GM18873 (cell line): ENCODE results near the gene SFRP2.

Experiments used
- ATAC-seq: cut with Tn5 transposase; IDR thresholded peaks from one replicate; pipeline ENCODE4 v1.9.1; 2021; ENCODE audit warnings: mild to moderate bottlenecking, moderate library complexity, moderate number of reproducible peaks; ENCODE audit not compliant: unreplicated experiment, low FRiP score

Gene SFRP2

DNA sequence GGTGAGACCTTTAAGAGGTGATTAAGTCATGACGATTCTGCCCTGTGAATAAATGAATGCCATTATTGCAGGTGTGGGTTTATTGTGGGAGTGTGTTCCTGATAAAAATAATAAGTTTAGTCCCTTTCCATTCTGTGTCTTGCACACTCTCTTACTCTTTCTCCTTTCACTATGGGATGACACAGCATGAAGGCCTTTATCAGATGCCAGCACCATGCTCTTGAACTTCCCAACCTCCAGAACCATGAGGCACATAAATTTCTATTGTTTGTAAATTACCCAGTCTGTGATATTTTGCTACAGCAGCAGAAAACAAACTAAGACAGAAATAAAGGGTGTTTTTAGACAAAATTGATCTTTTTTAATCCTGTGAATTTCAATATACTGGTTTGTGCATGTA is 10.5 kb downstream of the SFRP2 start:
- no peak for ATAC-seq

DNA sequence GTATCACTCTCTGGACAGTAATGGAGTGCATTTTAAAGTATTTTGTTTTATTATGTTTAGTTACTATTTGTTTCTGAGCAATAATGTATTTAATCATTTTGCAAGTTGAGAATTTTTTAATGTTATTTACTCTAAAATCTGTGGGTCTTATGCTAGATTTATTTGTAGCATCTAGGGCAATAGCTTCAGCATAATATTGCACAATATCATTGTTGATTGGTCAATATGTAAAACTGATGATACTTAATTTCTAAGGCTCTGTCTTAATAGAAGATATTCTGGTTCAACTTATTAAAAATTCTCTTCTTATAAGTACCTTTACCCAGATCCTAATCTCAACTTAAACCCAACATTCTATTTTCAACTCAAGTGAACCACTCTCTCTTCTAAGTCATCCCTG is 11.5 kb downstream of the SFRP2 start:
- ATAC-seq = no peak

DNA sequence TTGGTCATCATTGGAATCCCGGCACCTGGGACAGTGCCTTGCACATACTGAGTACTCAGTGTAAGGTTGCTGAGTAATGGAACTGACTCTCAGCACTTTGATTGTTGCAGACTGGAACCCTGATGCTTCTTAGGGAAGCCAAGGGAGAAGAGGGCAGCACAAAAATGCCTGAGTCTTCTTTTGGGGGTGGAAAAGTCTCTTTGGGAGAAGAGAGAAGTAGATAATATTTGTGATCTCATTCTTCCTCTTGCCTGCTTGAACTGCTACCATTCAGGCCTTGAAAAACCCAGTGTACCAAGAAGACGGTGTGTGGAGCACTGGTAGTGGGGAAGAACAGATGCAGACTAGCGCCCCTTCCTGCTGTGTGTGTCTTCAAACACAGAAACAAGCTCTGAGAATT is 12.3 kb downstream of the SFRP2 start:
- no peak for ATAC-seq

DNA sequence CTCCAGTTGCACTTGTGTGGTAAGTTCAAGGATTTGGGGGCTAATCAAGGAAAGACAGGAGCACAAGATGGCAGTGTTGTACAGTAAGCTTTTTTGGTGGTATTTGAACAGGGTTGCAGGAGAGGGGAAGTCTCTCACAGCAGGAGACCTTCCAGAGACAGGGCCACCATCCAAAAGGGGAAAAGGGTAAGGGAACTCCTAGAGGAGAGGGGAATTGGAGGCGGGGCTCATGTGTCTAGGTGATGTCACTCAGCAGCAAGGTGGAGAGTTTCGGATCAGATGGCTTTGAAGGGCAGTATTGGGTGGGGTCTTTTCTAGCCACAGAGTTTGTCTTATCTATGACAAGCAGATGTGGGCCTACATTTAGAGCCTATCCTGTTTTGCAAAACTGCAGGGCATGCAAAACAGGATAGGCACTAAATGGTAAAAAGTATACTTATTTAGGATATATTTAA is 15.6 kb downstream of the SFRP2 start:
- ATAC-seq = no peak

DNA sequence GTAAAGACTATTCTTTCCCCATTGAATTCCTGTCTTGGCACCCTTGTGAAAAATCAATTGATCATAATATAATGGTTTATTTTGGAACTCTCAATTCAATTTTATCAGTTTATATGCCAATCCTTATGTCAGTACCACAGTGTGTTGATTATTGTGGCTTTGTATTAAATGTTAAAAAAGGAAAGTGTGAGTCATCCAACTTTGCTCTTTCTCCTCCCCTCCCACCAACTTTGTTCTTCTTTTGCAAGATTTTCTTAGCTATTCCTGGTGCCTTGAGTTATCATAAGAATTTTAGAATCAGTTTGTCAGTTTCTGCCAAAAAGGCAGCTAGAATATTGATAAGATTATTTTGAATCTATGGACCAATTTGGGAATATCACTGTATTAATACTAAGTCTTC is 17.8 kb downstream of the SFRP2 start:
- no peak for ATAC-seq

DNA sequence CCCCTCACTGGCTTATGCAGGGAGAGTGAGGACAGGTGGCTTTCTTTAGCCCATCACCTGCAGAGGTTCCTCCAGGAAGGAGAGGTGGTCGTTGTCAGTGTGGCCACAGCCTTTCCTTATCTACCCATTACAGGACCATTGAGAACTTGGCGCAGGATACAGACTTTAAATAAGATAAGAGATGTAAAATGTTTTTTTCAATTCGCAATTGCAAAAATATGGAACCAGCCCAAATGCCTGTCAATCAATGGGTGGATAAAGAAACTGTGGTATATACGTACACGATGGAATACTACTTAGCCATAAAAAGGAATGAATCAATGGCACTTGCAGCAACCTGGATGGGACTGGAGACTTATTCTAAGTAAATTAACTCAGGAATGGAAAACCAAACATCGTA is 22.1 kb downstream of the SFRP2 start:
- no peak for ATAC-seq

DNA sequence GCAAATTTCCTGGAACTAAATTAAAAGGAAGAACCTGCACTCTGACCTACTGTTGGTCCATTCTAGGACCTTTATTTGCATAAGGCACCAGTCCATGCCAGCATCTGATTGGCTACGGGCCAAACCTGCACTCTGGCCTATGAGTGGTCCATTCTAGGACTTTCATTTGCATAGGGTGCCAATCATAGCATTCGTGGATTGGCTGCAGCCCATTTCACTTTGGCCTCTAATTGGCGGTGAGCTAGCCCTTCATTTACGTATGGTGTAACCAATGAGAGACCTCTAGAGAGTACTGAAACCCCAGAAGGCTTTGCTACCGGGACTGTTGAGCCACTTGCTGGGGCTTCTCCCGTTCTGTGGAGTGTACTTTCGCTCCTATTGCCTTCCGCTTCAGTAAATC is 23.0 kb downstream of the SFRP2 start:
- ATAC-seq = no peak

DNA sequence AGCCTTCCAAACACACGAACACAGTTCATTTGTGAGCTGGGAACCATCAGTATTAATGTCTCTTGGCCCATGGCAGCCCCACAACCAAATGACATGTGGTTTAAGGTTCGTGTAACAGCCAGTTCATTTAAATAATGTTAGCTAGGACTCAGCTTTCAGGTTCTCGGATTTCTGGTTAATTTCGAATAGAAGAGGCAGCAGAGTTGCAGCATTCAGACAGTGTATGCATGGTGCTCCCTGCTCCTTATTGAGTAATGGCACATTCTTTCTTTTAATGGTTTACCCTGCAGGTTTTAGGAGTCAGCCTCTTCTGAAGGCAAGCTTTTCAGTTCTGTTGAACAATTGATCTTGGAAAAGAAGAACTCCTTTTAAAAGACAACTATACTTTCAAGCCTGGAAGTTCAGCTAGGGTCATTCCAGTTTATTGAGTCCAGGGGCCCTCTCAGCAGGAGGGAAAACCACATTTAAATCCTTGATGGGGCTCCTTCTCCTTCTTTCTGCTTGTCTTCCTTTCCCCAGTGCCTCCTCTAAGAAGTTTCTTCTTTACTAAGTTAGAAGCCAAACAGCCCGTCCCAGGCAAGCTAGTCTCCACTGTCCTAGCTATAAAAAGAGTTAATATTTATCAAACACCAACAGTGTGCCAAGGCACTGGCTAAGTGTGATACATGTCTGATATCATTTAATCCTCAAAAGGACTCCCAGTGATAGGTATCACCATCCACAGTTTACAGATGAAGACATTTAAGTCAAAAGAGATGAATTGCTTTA is 24.1 kb downstream of the SFRP2 start:
- no peak for ATAC-seq

DNA sequence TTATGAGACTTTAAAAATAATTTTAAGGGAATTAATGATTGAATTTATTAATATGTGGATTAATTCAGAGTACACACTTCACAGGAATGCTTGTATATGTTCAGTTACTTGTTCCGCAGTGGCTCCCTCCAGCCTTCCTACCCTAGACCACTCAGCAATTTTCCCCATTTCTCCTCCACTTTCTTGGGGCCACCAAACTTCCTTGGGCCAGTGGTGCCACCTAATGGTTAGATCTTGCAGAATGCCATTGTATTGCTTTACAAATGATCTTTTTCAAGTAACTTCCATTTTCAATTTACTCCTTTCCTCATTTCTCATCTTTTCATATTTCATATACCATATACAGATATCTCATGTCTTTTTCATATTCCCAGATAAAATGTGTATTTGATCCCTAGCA is 25.5 kb downstream of the SFRP2 start:
- ATAC-seq = no peak

DNA sequence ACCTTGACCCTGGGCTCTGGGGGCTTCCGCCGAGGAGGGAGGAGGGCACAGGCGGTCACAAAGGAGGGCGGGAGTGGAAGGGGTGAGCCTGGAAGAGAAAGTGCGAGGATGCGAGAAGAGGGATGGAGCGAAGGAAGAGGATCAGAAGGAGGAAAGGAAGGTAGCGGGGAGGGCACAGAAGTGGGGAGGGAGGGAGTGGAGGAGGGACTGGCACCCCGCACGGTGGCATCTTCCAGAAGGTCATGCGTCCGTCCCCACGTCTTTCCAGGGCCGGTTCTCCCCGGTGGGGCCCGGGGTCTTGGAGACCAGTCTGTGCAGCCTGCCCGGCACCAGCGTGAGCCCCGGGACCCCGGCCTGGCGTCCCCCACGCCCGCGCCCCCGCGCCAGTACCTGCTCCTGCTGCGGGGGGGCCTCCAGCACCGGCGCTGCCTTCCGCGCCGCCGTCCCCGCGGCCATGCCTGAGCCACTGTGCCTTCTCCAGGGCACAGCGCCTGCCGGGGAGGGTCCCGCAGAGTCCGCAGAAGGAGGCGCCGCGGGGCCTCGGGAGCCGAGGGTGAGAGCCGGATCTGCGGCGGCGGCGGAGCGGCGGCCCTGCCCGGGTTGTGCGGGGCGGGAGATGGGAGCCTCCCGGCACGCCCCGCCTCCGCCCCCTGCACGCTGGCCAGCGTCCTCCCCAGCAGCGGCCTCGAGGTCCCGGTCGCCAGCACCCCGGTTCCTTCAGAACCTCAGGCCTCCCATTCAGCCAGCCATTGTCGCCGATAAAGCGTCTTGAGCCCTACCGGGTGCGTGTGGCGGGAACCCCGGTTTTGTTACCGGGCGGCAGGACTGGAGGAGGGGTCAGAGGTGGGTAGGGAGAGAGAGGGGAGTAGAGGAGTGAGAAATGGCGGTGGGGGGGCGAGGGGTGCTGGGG is 29.2 kb downstream of the SFRP2 start, which contains the start of gene RNF175:
Gene RNF175, minus strand, starts transcription at position 618 of the 910 bp plus-strand sequence. Its CDS starts 162 bp downstream, at position 456.
- ATAC-seq = no peak

DNA sequence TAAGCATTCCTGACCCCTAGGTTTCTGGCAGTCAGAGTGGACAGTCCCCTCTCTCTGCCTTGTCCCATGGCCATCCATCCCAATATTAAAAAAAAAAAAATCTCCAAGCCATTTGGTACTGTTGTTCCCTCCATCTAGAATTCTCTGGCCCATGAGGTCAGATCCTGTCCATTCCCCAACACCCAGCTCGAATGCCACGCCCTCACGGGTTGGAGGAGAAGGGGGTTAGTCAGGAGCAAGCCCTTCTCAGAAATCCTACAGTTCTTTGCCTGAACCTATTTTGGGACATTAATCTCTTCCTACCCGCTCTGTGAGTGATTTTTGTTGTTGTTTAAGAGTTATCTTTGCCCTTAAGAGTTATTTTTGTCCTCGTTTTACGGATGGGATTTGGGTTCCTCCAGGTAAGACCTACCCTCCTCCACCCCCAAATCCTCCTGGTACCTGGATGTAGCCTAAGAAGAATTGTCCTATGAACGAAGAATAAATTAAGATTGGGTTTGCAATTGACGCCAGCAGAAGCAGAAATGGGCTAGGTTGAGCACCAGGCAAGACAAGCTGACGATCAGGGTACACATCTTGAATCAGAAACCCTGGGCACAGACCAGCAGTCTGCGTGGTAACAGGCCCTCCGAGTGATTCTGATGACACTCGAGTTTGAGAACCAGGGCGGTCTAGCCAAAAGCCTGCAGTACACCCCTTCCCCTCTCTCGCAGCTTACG is 30.0 kb downstream of the SFRP2 start:
- no peak for ATAC-seq

DNA sequence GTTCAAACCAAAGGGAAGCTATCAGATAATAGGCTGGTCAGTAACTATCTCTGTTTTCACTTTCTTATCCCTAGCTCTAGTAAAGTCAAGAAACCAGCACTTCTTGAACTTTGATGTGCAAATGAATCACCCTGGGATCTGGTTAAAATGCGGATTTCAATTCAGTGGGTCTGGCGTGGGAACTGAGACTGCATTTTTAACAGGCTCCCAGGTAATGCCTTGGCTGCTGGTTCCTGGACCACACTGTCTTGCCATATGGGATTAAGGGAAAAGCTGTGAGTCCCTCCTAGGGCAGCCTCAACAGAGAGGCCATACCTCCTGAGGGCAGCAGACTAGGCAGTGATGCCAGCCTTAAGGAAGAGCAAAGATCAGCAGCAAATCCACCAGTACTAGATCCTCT is 30.7 kb downstream of the SFRP2 start:
- ATAC-seq = no peak

DNA sequence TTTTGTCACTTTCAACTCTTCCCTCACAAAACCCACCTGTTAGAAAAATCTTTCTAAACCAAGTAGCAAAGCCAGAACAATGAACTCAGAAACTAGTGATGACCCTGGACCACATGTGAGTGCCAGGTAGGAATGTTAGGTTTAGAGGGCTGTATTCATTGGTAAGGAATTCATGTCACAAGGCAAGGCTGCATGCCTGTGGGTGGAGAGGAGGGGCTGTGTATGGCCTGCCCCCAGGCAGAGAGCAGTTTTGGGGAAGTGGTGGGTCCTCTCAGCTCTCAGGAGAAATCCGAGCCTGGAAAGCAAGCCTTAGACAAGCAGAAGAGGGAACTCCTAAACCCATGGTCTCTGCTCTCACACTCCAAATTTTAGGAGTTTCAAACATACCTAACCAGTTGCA is 31.5 kb downstream of the SFRP2 start:
- ATAC-seq = no peak

DNA sequence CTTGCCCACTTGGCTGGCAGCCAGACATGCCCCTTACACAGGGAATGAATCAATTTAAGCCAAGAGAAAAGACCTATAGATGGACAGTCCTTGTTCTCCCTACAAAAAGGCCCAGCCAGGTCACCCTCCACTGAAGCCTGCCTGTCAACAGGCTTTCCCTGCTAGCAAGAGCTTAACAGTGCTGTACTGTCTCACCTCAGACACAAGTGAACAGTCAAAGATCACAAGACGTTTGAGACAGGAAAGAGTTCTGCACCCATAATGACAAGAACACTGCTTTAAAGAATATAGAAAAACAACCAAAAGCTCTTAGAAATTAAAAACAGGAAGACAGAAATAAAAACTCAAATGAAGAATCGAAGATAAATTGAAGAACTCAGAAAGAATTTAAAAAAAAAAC is 33.7 kb downstream of the SFRP2 start:
- no peak for ATAC-seq

DNA sequence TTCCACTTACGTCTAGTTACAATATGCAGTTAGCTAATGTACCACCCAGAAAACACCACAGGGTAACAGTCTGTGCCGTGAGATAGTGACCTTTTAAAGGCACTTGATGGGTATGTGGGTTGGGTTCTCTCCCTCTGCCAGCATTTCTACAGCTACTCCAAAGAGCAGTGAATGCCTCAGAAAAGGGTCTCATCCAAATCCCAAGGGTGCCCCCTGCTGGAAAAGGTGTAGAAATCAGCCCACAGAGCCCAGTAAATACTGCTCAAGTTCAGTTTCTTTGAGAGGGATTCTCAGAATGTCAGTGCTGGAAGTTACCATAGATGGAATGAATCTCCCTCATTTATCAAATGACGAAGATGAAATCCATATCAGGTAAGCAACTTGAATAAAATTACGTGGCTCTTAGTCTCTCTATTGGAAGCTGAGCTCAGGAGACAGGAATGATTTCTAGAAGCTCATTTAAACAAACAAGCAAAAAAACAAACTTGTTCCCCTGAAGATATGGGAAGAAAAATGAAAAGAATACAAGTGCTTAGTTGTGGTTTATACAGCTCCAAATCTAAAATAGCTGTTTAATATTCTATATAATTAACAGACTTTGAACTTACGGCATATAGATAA is 38.6 kb downstream of the SFRP2 start:
- ATAC-seq = peak; percentile 62

DNA sequence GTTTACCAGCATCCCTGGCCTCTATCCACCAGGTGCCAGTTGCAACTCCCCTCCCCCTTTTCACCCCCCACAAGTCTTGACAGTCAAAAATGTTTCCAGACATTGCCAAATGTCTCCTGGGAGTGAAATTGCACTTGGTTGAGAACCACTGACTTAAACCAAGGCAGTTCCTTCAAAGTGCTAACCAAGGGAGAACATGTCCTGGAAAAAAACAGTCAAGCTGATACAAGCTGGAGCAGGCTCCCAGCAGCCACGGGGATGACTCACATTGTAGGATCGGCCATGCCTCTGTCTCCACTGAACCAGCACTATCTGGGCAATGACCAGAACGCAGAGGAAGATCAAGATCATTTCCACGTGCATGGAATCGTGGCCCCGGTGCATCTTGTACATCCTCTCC is 40.5 kb downstream of the SFRP2 start:
- ATAC-seq = no peak

DNA sequence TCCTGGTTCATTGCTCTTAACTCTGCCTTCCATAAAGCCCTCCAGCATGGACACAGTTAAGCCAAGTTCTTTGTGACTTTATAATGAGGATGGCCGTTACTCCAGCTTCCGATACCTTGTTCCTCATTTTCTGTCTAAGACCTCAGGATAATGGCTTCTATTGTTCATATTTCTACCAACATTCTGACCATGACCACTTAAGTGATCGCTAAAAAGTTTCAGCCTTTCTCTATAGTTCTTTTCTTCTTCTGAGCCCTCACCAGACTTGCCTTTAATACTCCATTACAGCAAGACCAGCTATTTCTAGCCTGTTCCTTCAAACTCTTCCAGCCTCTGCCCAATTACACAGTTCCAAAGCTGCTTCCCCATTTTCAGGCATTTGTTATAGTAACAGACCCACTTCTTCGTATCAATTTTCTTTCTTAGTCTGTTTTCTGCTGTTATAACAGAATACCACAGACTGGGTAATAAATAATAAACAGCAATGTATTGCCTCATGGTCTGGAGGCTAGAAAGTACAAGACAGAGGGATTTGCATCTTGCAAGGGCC is 41.4 kb downstream of the SFRP2 start:
- no peak for ATAC-seq

DNA sequence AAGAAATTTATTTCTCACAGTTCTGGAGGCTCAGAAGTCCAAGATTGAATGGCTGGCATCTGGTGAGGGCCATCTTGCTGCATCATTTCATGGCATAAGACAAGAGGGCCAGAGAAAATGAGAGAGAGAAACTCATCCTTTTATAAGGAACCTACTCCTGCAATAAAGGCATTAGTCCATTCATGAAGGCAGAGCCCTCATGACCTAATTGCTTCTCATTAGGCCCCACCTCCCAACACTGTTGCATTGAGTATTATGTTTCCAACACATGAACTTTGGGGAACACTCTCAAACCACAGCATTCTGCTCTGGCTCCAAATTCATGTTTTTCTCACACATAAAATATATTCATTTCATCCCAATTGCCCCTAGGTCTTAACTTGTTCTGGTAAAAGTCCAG is 43.2 kb downstream of the SFRP2 start:
- no peak for ATAC-seq

DNA sequence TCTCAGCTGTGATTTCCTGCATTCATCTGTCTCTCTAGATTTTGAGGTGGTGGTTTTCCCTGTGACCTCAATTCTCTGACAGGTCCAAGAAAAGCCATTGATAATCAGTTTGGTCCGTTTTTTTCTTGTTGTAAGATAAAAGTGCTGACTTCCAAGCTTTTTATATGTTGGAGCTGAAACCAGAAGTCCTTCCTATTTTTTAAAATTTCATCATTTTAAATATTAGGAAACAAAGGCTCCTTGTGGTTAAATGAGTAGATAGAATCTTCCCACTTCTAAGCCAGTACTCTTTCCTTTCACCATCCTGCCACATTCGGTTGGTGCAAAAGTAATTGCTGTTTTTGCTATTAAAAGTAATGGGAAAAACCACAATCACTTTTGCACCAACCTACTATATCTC is 47.3 kb downstream of the SFRP2 start:
- ATAC-seq = no peak

DNA sequence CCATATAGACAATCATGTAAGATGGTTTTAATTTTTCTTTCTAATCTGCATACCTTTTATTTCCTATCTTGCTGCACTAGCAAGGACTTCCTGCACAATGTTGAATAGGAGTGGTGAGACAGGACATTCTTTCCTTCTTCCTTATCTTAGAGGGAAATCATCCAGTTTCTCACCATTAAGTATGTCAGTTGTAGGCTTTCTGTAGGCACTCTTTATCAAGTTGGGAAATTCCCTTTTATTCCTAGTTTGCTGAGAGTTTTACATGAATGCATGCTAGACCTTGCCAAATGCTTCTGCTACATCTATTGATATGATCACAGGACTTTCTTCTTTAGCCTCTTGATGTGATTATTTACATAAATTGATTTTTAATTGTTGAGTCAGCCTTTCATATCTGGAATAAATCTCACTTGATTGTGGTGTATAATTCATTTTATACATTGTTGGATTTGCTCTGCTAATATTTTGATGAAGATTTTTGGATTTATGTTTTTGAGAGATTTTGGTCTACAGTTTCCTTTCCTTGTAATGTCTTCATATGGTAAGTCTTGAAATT is 52.9 kb downstream of the SFRP2 start:
- ATAC-seq = no peak
